ENCODE measurements around the gene TMEM91.
"Not testable (repeated sequence)": the region's sequence is repeated elsewhere in the genome, so short reads cannot be mapped to it uniquely, and the experiment has no call there.

Gene TMEM91

GRCh38 chr19:41367848-41368301 lies 8.5 kb upstream of the TMEM91 start:
- H3K4me1 ChIP-seq (ENCODE audit: insufficient read depth, low read length, severe bottlenecking): peaks cover 22% of the 10 kb centered on the region
- H3K36me3 ChIP-seq (ENCODE audit: insufficient read depth, low read length): no peaks in the 10 kb centered on the region
- H3K27ac ChIP-seq (ENCODE audit: low read depth, low read length, poor library complexity, severe bottlenecking): peak overlapping the region; percentile 15
- H2AFZ ChIP-seq (ENCODE audit: low read length): no peak overlapping the region
- H3K79me2 ChIP-seq (ENCODE audit: insufficient read depth, low read length): peaks cover 5% of the 10 kb centered on the region; the same call in 1 of the 2 replicates
- H3K9me2 ChIP-seq (ENCODE audit: low read depth, low read length): no peaks in the 10 kb centered on the region
- no peaks in the 10 kb centered on the region for H3F3A ChIP-seq (ENCODE audit: insufficient read depth, low read length)
- no peak overlapping the region for H3K4me2 ChIP-seq (ENCODE audit: low read length)
- no peak overlapping the region for H3K4me3 ChIP-seq (ENCODE audit: low read depth, low read length, poor library complexity, severe bottlenecking)
- H4K20me1 ChIP-seq (ENCODE audit: insufficient read depth, low read length): no peaks in the 10 kb centered on the region
- H3K9ac ChIP-seq (ENCODE audit: low read length): no peak overlapping the region
- no peaks in the 10 kb centered on the region for H3K27me3 ChIP-seq (ENCODE audit: insufficient read depth, low read length)
- no peaks in the 10 kb centered on the region for H3K9me3 ChIP-seq (ENCODE audit: low read length)
- TF ChIP-seq, protein P1, sequence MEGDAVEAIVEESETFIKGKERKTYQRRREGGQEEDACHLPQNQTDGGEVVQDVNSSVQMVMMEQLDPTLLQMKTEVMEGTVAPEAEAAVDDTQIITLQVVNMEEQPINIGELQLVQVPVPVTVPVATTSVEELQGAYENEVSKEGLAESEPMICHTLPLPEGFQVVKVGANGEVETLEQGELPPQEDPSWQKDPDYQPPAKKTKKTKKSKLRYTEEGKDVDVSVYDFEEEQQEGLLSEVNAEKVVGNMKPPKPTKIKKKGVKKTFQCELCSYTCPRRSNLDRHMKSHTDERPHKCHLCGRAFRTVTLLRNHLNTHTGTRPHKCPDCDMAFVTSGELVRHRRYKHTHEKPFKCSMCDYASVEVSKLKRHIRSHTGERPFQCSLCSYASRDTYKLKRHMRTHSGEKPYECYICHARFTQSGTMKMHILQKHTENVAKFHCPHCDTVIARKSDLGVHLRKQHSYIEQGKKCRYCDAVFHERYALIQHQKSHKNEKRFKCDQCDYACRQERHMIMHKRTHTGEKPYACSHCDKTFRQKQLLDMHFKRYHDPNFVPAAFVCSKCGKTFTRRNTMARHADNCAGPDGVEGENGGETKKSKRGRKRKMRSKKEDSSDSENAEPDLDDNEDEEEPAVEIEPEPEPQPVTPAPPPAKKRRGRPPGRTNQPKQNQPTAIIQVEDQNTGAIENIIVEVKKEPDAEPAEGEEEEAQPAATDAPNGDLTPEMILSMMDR (IDR thresholded peaks at IDR 0.05; ENCODE audit: low read length): no peak
- no peak for TF ChIP-seq EZH2 (IDR thresholded peaks at IDR 0.05; ENCODE audit: borderline replicate concordance, low read length)

- no peak for TF ChIP-seq EZH2 (IDR thresholded peaks at IDR 0.05; ENCODE audit: borderline replicate concordance, low read length)
- TF ChIP-seq, protein P1 (IDR thresholded peaks at IDR 0.05; ENCODE audit: low read length): no peak
- H3K27me3 ChIP-seq (ENCODE audit: insufficient read depth, low read length): no peaks in the 10 kb centered on the region
- H3K9me2 ChIP-seq (ENCODE audit: low read depth, low read length): no peaks in the 10 kb centered on the region
- H3K9me3 ChIP-seq (ENCODE audit: low read length): no peaks in the 10 kb centered on the region
- H3K4me1 ChIP-seq (ENCODE audit: insufficient read depth, low read length, severe bottlenecking): peaks cover 13% of the 10 kb centered on the region
- no peaks in the 10 kb centered on the region; the same call in 1 of the 2 replicates for H3K36me3 ChIP-seq (ENCODE audit: insufficient read depth, low read length)
- no peak overlapping the region for H3K4me2 ChIP-seq (ENCODE audit: low read length)
- no peak overlapping the region for H3K27ac ChIP-seq (ENCODE audit: low read depth, low read length, poor library complexity, severe bottlenecking)
- H4K20me1 ChIP-seq (ENCODE audit: insufficient read depth, low read length): no peaks in the 10 kb centered on the region
- H3K4me3 ChIP-seq (ENCODE audit: low read depth, low read length, poor library complexity, severe bottlenecking): no peak overlapping the region
- no peak overlapping the region for H2AFZ ChIP-seq (ENCODE audit: low read length)
- no peaks in the 10 kb centered on the region for H3F3A ChIP-seq (ENCODE audit: insufficient read depth, low read length)
- peaks cover 5% of the 10 kb centered on the region; the same call in 1 of the 2 replicates for H3K79me2 ChIP-seq (ENCODE audit: insufficient read depth, low read length)
- H3K9ac ChIP-seq (ENCODE audit: low read length): no peak overlapping the region
Observed at GRCh38 chr19:41369769-41370168, 6.6 kb upstream of the TMEM91 start.

GRCh38 chr19:41371119-41371518 lies 5.2 kb upstream of the TMEM91 start:
- H3K4me1 ChIP-seq (ENCODE audit: insufficient read depth, low read length, severe bottlenecking); H3K27me3 ChIP-seq (ENCODE audit: insufficient read depth, low read length); H3F3A ChIP-seq (ENCODE audit: insufficient read depth, low read length); H3K9me3 ChIP-seq (ENCODE audit: low read length); H3K27ac ChIP-seq (ENCODE audit: low read depth, low read length, poor library complexity, severe bottlenecking); H2AFZ ChIP-seq (ENCODE audit: low read length); H3K36me3 ChIP-seq (ENCODE audit: insufficient read depth, low read length); H3K4me3 ChIP-seq (ENCODE audit: low read depth, low read length, poor library complexity, severe bottlenecking); H3K4me2 ChIP-seq (ENCODE audit: low read length); H3K79me2 ChIP-seq (ENCODE audit: insufficient read depth, low read length); H3K9ac ChIP-seq (ENCODE audit: low read length); H3K9me2 ChIP-seq (ENCODE audit: low read depth, low read length); H4K20me1 ChIP-seq (ENCODE audit: insufficient read depth, low read length): not testable (repeated sequence)

DNA sequence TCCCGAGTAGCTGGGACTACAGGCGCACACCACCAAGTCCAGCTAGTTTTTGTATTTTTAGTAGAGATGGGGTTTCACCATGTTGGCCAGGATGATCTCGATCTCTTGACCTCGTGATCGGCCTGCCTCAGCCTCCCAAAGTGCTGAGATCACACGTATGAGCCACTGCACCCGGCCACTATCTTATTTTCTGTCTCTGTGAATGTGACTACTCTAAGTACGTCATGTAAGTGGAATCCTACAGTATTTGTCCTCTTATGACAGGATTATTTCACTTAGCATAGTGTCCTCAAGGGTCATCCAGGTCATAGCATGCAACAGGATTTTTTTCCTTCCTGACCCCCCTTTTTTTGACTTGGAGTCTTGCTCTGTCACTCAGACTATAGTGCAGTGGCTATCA lies 4.8 kb upstream of the TMEM91 start:
- Histone ChIP-seq H3F3A (ENCODE audit: insufficient read depth, low read length) (no peaks in the 10 kb centered on the region), H3K9ac (ENCODE audit: low read length) (no peak overlapping the region), H3K27me3 (ENCODE audit: insufficient read depth, low read length) (no peaks in the 10 kb centered on the region), H2AFZ (ENCODE audit: low read length) (no peak overlapping the region), H3K4me3 (ENCODE audit: low read depth, low read length, poor library complexity, severe bottlenecking) (no peak overlapping the region), H3K4me1 (ENCODE audit: insufficient read depth, low read length, severe bottlenecking) (peaks cover 10% of the 10 kb centered on the region), H3K27ac (ENCODE audit: low read depth, low read length, poor library complexity, severe bottlenecking) (no peak overlapping the region), H3K9me2 (ENCODE audit: low read depth, low read length) (no peaks in the 10 kb centered on the region), H3K36me3 (ENCODE audit: insufficient read depth, low read length) (no peaks in the 10 kb centered on the region; the same call in 1 of the 2 replicates), H4K20me1 (ENCODE audit: insufficient read depth, low read length) (no peaks in the 10 kb centered on the region), H3K79me2 (ENCODE audit: insufficient read depth, low read length) (no peaks in the 10 kb centered on the region), H3K4me2 (ENCODE audit: low read length) (no peak overlapping the region), H3K9me3 (ENCODE audit: low read length) (no peaks in the 10 kb centered on the region)
- TF ChIP-seq, protein P1 (IDR thresholded peaks at IDR 0.05; ENCODE audit: low read length): no peak
- TF ChIP-seq EZH2 (IDR thresholded peaks at IDR 0.05; ENCODE audit: borderline replicate concordance, low read length): no peak

Measured in OCI-LY1 (cell line).